ENCODE measurements around the gene SLC39A13. TPM values are rescaled to one million over a fixed set of nuclear protein-coding genes. Genes with fewer than 3 reads are reported as not detected.
A peak's percentile ranks its signal among the peaks of the same experiment; 100 is the strongest.

The SLC39A13 gene
- total RNA-seq, 1 experiment from 2014 or later = 29.2 TPM

DNA sequence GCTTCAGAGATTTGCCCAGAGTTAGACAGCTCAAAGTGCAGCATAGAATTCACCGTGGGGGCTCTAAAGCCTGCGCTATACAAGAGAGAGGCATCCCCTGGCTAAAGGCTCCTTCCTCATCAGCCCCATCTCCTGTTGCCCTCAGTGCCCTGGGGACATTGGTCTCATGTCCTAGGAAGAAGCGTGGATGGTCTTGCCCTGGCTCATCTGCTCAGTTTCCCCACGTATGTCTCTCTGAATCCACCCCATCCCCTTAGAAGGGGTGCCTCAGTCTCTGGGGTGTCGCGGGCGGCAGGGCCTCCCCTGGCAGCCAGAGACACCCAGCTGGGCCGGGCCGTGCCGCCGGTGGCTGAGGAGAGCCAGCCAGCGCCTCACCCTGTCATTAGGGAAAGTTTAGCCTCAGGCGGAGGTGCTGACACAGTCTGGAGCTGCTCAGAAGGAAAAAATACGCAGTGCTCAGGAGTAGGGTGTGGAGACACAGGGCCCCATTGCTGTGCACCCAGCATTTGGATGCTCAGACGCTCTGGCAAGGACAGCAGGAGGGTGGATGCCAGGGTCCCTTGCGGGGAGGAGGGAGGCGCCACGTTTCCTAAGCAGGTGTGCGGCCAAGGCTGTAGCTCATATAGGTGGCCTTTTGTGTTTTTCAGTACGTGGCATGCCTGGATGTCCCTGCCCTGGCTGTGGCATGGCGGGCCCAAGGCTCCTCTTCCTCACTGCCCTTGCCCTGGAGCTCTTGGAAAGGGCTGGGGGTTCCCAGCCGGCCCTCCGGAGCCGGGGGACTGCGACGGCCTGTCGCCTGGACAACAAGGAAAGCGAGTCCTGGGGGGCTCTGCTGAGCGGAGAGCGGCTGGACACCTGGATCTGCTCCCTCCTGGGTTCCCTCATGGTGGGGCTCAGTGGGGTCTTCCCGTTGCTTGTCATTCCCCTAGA is 1.3 kb downstream of the SLC39A13 start:
- Histone ChIP-seq H3K27me3 (ENCODE audit: insufficient read depth, low read length) (no peaks in the 10 kb centered on the region), H2BK20ac (ENCODE audit: low read depth, low read length, poor library complexity, severe bottlenecking) (no peak overlapping the region), H3K23me2 (ENCODE audit: insufficient read length, low read depth, low read length, poor library complexity, severe bottlenecking) (peaks cover 15% of the 10 kb centered on the region), H4K8ac (replicated peaks; ENCODE audit: insufficient read length, low read depth, low read length) (no peak overlapping the region), H3K9ac (ENCODE audit: extremely low read depth, insufficient read length, low read length) (no peak overlapping the region), H3K4me1 (ENCODE audit: insufficient read depth, low read length) (0 out of 2 replicates have a peak, but pooled peaks cover 2% of the 10 kb centered on the region), H2BK15ac (ENCODE audit: low read depth, low read length) (no peak overlapping the region), H4K91ac (ENCODE audit: insufficient read length, low read depth, low read length) (no peak overlapping the region), H3K27ac (ENCODE audit: insufficient read length, low read depth, low read length) (no peak overlapping the region), H2AK5ac (ENCODE audit: insufficient read length, low read length) (no peak overlapping the region), H3K9me3 (ENCODE audit: control insufficient read depth, low read depth, low read length) (no peaks in the 10 kb centered on the region), H3K56ac (ENCODE audit: insufficient read length, low read depth, low read length) (no peak overlapping the region), H3K23ac (ENCODE audit: insufficient read length, low read depth, low read length) (no peak overlapping the region), H3K4ac (ENCODE audit: low read depth, low read length) (no peak overlapping the region), H2AFZ (ENCODE audit: low read length) (no peak overlapping the region), H4K20me1 (ENCODE audit: control insufficient read depth, insufficient read depth, insufficient read length) (no peaks in the 10 kb centered on the region), H3K18ac (ENCODE audit: insufficient read length, low read depth, low read length) (no peak overlapping the region), H3K79me2 (ENCODE audit: insufficient read depth, low read length) (no peaks in the 10 kb centered on the region), H3K14ac (ENCODE audit: insufficient read depth, low read length) (no peak overlapping the region), H3K4me2 (ENCODE audit: insufficient read depth, insufficient read length, low read length) (peak overlapping the region; percentile 85), H3K79me1 (ENCODE audit: insufficient read depth, low read depth, low read length, poor library complexity, severe bottlenecking) (no peaks in the 10 kb centered on the region), H4K5ac (ENCODE audit: insufficient read length, low read depth, low read length) (no peak overlapping the region), H2BK12ac (ENCODE audit: insufficient read length, low read depth, low read length) (no peak overlapping the region), H2BK5ac (ENCODE audit: insufficient read length, low read length) (no peak overlapping the region), H2BK120ac (ENCODE audit: low read depth, low read length, poor library complexity, severe bottlenecking) (no peak overlapping the region), H3T11ph (ENCODE audit: low read length) (no peak overlapping the region)
- no peak for TF ChIP-seq CTCF (conservative IDR thresholded peaks at IDR 0.05)
- no peaks in the 10 kb centered on the region for H3K27me3 Mint-ChIP-seq (ENCODE audit: low read depth)
- peaks cover 15 to 29% of the 10 kb centered on the region in 2 experiments for H3K4me1 Mint-ChIP-seq
- no peak overlapping the region for H3K27ac Mint-ChIP-seq
- WGBS (ENCODE audit: extremely low coverage, insufficient read length, low lambda C conversion rate) = no CpG with 5 or more reads among the region's 31 CpGs
- DNase-seq = no peak
- H3K4me3 Mint-ChIP-seq = peak overlapping the region; percentile 88 to 92
- peaks cover 10 to 14% (median 13%) of the 10 kb centered on the region in 3 experiments; a peak in 6 of 7 replicates for H3K36me3 Mint-ChIP-seq (ENCODE audit: insufficient read depth in 1 of 3, low read depth in 3 of 3)
- no peaks in the 10 kb centered on the region; a peak in 1 of 5 replicates for H3K9me3 Mint-ChIP-seq
